Ishikawa (cell line): ENCODE results near the gene RBM20.

Experiments used
- CEBPB ChIP-seq: IDR thresholded peaks from 2 replicates; pipeline ENCODE4 v1.6.1; 2012
- CREB1 ChIP-seq: IDR thresholded peaks from 2 replicates; pipeline ENCODE4 v1.6.1; 2012; ENCODE audit warnings: low read depth
- EGR1 ChIP-seq: IDR thresholded peaks from 2 replicates; pipeline ENCODE4 v1.6.1; 2012
- EP300 ChIP-seq: IDR thresholded peaks from 2 replicates; pipeline ENCODE4 v1.6.1; 2012; ENCODE audit warnings: borderline replicate concordance
- FOXM1 ChIP-seq: IDR thresholded peaks from 2 replicates; pipeline ENCODE4 v1.6.1; 2012; ENCODE audit warnings: low read depth, borderline replicate concordance
- MAX ChIP-seq: IDR thresholded peaks from 2 replicates; pipeline ENCODE4 v1.6.1; 2012
- NFIC ChIP-seq: IDR thresholded peaks from 2 replicates; pipeline ENCODE4 v1.6.1; 2012
- RAD21 ChIP-seq: IDR thresholded peaks from 2 replicates; pipeline ENCODE4 v1.6.1; 2012; ENCODE audit warnings: low read depth
- REST ChIP-seq: IDR thresholded peaks from 2 replicates; pipeline ENCODE4 v1.6.1; 2012; ENCODE audit warnings: low read depth, mild to moderate bottlenecking
- TAF1 ChIP-seq: IDR thresholded peaks from 2 replicates; pipeline ENCODE4 v1.6.1; 2012; ENCODE audit warnings: low read depth, mild to moderate bottlenecking
- TCF12 ChIP-seq: IDR thresholded peaks from 2 replicates; pipeline ENCODE4 v1.6.1; 2012; ENCODE audit warnings: low read depth
- TEAD4 ChIP-seq: IDR thresholded peaks from 2 replicates; pipeline ENCODE4 v1.6.1; 2012
- USF1 ChIP-seq: IDR thresholded peaks from 2 replicates; pipeline ENCODE4 v1.6.1; 2012
- YY1 ChIP-seq: IDR thresholded peaks from 2 replicates; pipeline ENCODE4 v1.6.1; 2012; ENCODE audit warnings: low read depth
- ZBTB7A ChIP-seq: IDR thresholded peaks from 2 replicates; pipeline ENCODE4 v1.6.1; 2012; ENCODE audit warnings: low read depth

The RBM20 gene

GRCh38 chr10:110859206-110859972 is 215.3 kb downstream of the RBM20 start:
- no peak for TF ChIP-seq TEAD4
- TF ChIP-seq EGR1: no peak
- no peak for TF ChIP-seq USF1
- TF ChIP-seq CEBPB: no peak
- TF ChIP-seq ZBTB7A: no peak
- no peak for TF ChIP-seq TCF12
- TF ChIP-seq YY1: no peak
- TF ChIP-seq TAF1: no peak
- no peak for TF ChIP-seq REST
- no peak for TF ChIP-seq FOXM1
- TF ChIP-seq NFIC: no peak

GRCh38 chr10:110859973-110860376 is 215.8 kb downstream of the RBM20 start:
- no peak for TF ChIP-seq EP300
- no peak for TF ChIP-seq REST
- TF ChIP-seq RAD21: no peak
- no peak for TF ChIP-seq TEAD4
- no peak for TF ChIP-seq EGR1
- TF ChIP-seq CEBPB: no peak
- no peak for TF ChIP-seq NFIC
- TF ChIP-seq YY1: no peak
- no peak for TF ChIP-seq CREB1
- no peak; the same call in 1 of the 2 replicates for TF ChIP-seq USF1
- no peak for TF ChIP-seq FOXM1
- TF ChIP-seq MAX: no peak

- no peak for TF ChIP-seq ZBTB7A
- no peak for TF ChIP-seq EGR1
- TF ChIP-seq RAD21: no peak
- no peak for TF ChIP-seq MAX
- no peak for TF ChIP-seq TCF12
- TF ChIP-seq TAF1: no peak
- TF ChIP-seq EP300: no peak
- no peak for TF ChIP-seq USF1
- no peak for TF ChIP-seq REST
These were observed 216.6 kb downstream of the RBM20 start for GRCh38 chr10:110860576-110861241.

- TF ChIP-seq FOXM1 (no peak), ZBTB7A (no peak), USF1 (no peak), TCF12 (no peak), EGR1 (no peak), CREB1 (no peak), EP300 (no peak), TAF1 (no peak), YY1 (no peak), REST (no peak), TEAD4 (no peak), MAX (no peak), RAD21 (no peak), CEBPB (no peak), NFIC (no peak)
These were observed 217.3 kb downstream of the RBM20 start for GRCh38 chr10:110861476-110861875.
